ENCODE measurements around the gene SGTA.

SGTA gene

DNA sequence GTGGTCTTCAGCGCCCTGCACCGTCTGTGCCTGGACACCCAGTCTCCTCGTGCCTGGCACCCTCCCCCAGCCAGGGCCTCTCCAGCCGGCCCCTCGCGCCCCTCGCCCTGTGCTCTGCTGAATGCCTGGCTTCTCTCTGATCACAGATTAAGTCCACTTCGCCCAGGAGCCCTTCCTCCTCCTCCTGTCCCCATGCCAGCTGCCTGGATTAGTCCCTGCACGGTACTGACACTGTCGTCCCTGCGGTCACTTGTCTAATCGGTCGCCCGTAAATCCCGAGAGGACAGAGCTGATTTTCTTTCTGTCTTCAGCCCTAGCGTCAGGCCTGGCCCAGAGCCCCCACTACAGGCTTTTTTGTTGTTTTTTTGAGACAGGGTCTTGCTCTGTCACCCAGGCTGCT is 8.8 kb upstream of the SGTA start:
- no peak overlapping the region for H3K27ac ChIP-seq
- TF ChIP-seq, protein P1, sequence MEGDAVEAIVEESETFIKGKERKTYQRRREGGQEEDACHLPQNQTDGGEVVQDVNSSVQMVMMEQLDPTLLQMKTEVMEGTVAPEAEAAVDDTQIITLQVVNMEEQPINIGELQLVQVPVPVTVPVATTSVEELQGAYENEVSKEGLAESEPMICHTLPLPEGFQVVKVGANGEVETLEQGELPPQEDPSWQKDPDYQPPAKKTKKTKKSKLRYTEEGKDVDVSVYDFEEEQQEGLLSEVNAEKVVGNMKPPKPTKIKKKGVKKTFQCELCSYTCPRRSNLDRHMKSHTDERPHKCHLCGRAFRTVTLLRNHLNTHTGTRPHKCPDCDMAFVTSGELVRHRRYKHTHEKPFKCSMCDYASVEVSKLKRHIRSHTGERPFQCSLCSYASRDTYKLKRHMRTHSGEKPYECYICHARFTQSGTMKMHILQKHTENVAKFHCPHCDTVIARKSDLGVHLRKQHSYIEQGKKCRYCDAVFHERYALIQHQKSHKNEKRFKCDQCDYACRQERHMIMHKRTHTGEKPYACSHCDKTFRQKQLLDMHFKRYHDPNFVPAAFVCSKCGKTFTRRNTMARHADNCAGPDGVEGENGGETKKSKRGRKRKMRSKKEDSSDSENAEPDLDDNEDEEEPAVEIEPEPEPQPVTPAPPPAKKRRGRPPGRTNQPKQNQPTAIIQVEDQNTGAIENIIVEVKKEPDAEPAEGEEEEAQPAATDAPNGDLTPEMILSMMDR (IDR thresholded peaks at IDR 0.05), result no peak
- no peak for TF ChIP-seq ZFX (IDR thresholded peaks at IDR 0.05; ENCODE audit: borderline replicate concordance)

DNA sequence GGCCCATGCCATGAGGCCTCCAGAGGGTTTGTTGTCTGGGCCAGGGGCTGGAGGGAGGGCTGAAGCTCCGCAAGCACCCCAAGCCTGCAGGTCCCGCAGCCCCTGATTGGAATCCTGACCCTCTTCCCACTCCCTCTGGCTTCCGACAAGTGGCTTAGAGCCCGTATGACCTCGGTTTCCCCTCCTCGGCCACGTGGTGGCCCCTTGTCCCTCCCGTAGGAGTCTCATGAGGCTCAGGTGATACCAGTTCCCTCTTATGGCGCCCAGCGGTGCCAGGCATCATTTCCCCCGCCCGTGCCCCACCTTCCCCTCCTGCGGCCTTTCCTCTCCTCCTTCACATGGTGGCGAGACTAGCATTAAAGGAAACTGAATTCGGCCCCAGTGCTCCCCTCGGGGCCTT is 8.4 kb upstream of the SGTA start:
- TF ChIP-seq, protein P1 (IDR thresholded peaks at IDR 0.05), result no peak
- no peak for TF ChIP-seq ZFX (IDR thresholded peaks at IDR 0.05; ENCODE audit: borderline replicate concordance)
- no peak overlapping the region for H3K27ac ChIP-seq

DNA sequence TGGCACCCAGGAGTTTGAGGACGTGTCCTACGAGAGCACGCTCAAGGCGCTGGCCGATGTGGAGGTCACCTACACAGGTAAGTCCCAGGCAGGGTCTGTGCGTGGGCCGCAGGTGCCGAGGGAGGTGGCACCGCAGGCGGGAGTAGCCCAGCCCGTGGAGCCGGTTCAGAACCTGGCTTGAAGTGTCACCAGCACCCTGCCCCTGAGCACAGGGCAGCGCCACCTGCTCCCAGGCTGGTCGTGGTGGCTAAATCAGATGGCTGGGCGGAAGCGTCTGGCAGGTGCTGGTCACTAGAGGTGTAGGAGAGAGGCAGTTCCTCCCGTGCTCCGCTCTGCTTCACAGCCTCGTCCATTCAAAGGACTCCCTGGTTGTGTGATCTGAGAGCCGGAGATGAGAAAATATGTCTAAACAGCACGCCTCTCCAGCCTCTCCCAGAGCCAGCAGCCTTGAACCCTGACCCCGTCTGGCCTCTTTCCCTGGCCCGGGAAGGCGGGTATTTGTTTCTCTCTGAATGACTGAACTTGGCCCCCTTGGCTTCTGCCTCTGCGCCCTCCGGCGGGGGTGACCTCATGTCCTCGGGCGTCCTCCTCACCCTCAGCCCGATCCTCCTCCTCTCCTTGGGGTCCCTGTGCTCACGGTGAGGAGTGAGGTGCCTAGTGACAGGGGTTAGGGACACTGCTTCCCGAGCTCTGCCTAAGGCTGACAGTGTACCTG is 7.6 kb upstream of the SGTA start:
- TF ChIP-seq ZFX (IDR thresholded peaks at IDR 0.05; ENCODE audit: borderline replicate concordance), result no peak

DNA sequence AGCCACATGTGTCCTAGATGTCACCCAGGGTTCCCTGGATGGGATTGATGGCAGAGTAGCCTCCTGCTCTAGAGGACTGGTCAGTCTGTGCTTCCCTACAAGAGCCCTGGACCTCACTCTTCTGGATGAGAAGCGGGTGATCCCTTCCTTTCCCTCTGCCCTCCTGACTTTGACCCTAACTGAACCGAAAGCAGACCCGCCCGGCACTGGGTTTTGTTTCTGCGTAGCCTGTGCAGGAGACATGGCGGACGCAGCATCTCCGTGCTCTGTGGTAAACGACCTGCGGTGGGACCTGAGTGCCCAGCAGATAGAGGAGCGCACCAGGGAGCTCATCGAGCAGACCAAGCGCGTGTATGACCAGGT is 7.1 kb upstream of the SGTA start:
- TF ChIP-seq, protein P1 (IDR thresholded peaks at IDR 0.05), result no peak
- no peak for TF ChIP-seq ZFX (IDR thresholded peaks at IDR 0.05; ENCODE audit: borderline replicate concordance)
- H3K27ac ChIP-seq, result no peak overlapping the region

More for the DNA sequence above, 7.6 kb upstream of the SGTA start:
- no peak overlapping the region for H3K27ac ChIP-seq

DNA sequence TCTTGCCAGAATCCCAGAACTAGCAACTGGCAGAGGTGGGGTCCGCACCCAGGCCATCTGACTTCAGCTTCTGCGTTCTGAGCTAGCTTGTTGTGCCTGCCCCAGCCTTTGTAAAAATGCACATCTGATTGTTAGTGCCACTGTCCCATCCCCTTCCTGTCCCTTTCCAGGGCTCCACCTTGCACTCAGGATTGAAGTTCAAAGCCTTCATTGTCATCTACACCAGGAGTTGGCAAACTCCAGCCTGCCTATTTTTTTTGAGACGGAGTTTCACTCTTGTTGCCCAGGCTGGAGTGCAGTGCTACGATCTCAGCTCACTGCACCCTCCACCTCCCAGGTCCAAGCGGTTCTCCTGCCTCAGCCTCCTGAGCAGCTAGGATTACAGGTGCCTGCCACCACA is 5.2 kb upstream of the SGTA start:
- H3K27ac ChIP-seq, result no peak overlapping the region
- TF ChIP-seq, protein P1 (IDR thresholded peaks at IDR 0.05), result no peak
- TF ChIP-seq ZFX (IDR thresholded peaks at IDR 0.05; ENCODE audit: borderline replicate concordance), result no peak

DNA sequence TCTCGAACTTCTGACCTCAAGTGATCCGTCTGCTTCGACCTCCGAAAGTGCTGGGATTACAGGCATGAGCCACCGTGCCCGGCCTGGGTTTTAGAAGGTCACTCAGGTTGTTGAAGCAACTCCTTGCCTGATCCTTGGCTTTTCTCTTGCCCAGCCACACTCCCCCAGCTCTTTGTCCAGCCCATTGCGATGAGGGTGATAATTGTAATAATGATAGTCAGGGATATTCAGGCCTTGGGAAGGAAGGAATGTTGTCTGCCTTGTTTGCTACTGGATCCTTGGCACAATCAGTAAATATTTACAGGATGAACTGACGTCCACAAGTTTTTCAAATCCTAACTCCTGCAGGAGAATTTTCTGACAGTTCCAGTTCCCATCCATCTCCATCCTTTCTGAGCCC is 4.0 kb upstream of the SGTA start:
- no peak for TF ChIP-seq ZFX (IDR thresholded peaks at IDR 0.05; ENCODE audit: borderline replicate concordance)
- TF ChIP-seq, protein P1 (IDR thresholded peaks at IDR 0.05), result no peak

DNA sequence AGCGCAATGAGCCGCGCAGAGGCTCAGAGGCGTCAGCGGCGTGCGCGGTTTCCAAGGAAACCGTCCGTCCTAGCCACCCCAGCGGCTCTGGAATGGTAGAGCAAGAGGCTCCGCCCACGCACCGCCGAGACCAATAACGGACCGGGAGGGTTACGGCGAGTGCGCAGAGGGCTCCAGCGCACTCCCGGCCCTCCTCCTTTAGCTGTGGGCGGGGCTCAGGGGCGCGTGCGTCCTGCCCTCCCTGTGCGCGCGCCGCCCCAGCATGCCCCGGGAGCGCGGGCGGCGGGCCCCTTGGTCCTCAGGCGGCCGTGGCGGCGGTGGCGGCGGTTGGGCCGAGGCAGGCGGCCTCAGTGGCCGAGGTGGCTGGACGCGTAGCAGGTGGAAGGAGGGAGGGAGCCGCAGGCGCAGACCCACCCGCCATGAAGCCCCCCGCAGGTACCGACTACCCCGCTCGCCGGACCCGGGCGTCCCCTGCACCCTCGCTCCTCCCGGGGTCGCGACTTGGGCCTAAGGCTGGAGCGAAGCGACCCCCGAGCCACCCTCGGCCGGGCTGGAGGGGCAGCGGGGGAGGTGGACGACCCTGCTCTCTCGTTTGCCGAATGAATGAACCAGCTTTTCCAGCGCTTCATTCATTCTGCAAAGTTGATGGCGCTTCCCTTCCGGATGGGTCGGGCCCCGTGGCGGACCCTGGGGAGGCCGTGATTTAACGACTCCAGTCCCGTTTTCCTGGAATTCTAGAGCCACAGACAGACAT is 2.3 kb upstream of the SGTA start, which contains the start of gene THOP1:
THOP1 (plus strand) TSS at position 260 of the 754 bp plus-strand sequence; CDS start at position 420, 160 bp downstream.
- no peak for TF ChIP-seq ZFX (IDR thresholded peaks at IDR 0.05; ENCODE audit: borderline replicate concordance)

More for the DNA sequence above, 4.0 kb upstream of the SGTA start:
- peak overlapping the region; percentile 25; the same call in 1 of the 2 replicates for H3K27ac ChIP-seq

DNA sequence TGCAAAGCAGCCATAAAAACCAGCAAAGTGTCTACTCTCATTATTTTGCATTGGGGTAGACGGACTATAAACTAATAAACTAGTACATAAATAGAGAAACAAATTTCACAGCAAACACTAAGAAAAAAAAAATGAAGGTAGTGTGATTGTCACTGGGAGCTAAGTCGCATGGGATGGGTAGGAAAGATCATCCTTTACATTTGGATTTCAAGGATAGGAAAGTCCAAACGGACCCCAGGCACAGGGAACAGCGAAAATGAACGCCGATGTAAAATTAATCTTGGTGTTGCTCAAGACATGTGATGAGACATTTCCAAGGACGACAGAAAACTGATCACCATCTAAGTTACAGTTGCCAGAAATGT is 690 bp upstream of the SGTA start:
- TF ChIP-seq, protein P1 (IDR thresholded peaks at IDR 0.05), result no peak
- peak overlapping the region; percentile 84 for H3K27ac ChIP-seq

More for the DNA sequence above, 2.3 kb upstream of the SGTA start, which contains the start of gene THOP1:
- H3K27ac ChIP-seq, result peak within 1 kb of the TSS; percentile 84
